GM12801 (cell line): ENCODE data around the gene POC1A.

Experiments used
- CTCF ChIP-seq: IDR thresholded peaks from one replicate; pipeline ENCODE4 v1.5.1; 2011; ENCODE audit warnings: control low read depth; ENCODE audit not compliant: insufficient read length; ENCODE audit errors: extremely low read depth

The POC1A gene

GRCh38 chr3:52078781-52079560, 75.3 kb downstream of the POC1A start:
- TF ChIP-seq CTCF, result no peak

GRCh38 chr3:52077925-52078324, 76.3 kb downstream of the POC1A start:
- TF ChIP-seq CTCF, result no peak

DNA sequence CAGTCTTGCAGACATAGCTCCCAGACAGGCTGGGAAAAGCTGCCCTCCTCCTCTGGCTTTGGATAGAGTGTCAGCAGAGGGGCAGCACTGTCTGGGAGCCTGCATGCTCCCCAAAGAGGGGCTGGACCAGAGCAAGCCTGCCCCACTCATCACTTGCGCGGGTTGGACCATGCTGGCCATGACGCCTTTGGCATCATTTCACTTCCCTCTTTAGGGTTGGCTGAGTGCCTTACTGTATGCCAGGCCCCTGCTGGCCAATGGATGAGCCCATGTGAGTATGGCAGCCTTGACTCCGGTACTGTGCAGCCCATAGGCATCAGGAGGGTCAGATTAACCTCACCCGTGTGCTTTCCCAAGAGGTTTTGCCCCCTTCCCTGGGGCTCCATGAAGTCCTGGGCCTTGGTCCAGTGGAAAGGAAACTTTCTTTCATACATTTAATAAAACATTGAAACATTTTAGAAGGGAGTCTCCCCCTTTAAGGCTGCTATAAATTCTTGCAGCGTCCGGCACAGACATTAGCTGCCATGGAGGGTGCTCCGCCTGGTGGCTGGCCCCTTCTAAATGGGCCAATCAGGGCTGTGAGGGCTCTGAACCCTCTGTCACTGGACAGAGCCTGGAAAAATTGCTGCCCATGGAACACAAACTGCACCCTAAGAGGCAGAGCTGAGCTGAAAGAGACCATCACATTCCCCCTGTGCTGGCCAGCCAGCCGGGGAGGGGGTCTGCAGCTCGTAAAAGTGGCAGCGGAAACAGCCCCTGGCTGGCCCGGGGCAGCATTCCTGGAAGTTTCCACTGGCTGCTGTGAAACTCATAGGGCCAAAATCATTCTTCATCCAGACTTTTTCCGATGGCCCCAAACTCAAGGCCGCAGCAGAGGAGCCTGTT, 77.1 kb downstream of the POC1A start:
- TF ChIP-seq CTCF, result no peak

DNA sequence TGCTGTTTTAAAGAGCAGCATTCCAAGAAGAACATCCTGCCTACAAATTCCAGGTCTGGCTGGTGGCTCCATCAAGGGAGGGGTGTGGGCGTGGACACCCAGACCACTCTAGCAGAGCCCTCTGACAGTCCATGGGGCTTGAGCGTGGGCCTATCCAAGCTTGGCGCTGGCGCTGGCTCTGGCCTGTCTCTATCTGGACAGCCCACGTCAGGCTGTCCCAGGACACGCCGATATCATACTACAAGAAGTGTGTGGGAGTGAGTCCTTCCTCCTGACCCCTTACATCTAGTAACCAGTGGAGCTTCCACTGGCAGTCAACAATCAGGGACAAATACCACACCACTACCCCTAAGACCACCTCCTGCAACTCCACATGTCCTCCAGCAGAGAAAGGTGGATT, 80.7 kb downstream of the POC1A start:
- TF ChIP-seq CTCF, result no peak

DNA sequence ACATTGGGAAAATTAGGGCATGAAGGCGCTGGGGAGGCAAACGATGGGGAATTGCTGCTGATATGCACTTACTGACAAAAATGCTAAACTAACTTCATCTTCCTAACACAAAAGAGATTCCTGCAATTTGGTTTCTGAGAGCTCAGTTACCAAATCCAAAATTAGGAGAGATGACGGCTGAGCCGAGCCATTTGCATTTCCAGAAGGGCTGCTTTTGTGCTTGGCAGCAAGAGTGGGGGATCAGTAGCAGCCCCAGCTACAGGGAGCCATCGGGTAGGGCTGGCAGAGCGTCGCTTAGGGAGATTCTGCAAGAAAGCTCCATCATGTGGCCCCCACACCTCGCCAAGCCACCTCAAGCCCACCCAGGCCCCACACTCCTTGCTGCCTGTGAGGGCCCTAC, 81.8 kb downstream of the POC1A start:
- no peak for TF ChIP-seq CTCF

GRCh38 chr3:52072020-52072419, 82.2 kb downstream of the POC1A start:
- no peak for TF ChIP-seq CTCF

GRCh38 chr3:52070724-52071621, 83.2 kb downstream of the POC1A start:
- no peak for TF ChIP-seq CTCF
